Gastroesophageal sphincter (tissue), 3 donors: ENCODE data around the gene POLE3.

Experiments
- POLR2A ChIP-seq, 2 donors: fragments of 450-650 bp; IDR thresholded peaks; one replicate each; pipeline ENCODE4 v1.6.1; 2017; ENCODE audit warnings: antibody characterized with exemption in 2 of 2, mild to moderate bottlenecking in 2 of 2, moderate library complexity in 1 of 2
- TF ChIP-seq, protein P1 (sequence below), 4 experiments: fragments of 200-600 bp in 2 of 4; fragments of 450-650 bp in 2 of 4; sonication (generic) in 1 of 4; IDR thresholded peaks; one replicate each; pipeline ENCODE4 v1.5.1; 2017 to 2019; ENCODE audit warnings: antibody characterized with exemption in 4 of 4, mild to moderate bottlenecking in 2 of 4, moderate library complexity in 2 of 4

DNA sequence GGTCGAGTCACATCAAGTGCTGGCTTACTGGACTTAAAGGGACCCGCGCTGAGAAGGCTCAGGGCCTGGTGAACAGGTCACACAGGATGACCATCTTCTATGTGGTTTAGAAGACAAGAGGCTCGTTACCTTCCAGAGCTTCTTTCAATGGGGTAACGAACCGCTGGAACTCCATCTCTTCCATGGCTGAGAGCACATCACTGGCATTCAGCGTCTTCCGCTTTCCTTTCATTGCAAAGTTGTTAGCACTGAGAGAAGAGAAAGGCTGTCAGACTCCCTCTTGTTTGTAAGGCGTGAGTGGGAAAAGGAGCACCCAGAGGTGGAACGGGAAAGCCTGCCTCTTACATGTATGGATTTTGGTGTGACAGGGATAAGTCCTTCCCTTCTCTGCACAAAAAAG, 994 bp downstream of the POLE3 start:
- TF ChIP-seq, protein P1, sequence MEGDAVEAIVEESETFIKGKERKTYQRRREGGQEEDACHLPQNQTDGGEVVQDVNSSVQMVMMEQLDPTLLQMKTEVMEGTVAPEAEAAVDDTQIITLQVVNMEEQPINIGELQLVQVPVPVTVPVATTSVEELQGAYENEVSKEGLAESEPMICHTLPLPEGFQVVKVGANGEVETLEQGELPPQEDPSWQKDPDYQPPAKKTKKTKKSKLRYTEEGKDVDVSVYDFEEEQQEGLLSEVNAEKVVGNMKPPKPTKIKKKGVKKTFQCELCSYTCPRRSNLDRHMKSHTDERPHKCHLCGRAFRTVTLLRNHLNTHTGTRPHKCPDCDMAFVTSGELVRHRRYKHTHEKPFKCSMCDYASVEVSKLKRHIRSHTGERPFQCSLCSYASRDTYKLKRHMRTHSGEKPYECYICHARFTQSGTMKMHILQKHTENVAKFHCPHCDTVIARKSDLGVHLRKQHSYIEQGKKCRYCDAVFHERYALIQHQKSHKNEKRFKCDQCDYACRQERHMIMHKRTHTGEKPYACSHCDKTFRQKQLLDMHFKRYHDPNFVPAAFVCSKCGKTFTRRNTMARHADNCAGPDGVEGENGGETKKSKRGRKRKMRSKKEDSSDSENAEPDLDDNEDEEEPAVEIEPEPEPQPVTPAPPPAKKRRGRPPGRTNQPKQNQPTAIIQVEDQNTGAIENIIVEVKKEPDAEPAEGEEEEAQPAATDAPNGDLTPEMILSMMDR (IDR thresholded peaks at IDR 0.05): no peak
- TF ChIP-seq POLR2A (IDR thresholded peaks at IDR 0.05): no peak
